Frontal cortex (tissue), 4 donors: ENCODE measurements around the gene SMG9. TPM values are rescaled to one million over a fixed set of nuclear protein-coding genes. Genes with fewer than 3 reads are reported as not detected.
A peak's percentile ranks its signal among the peaks of the same experiment; 100 is the strongest.

Experiments
- DNase-seq, 2 donors: peaks; one replicate each; pipeline ENCODE4 v3.0.0; 2012; ENCODE audit warnings: low spot score in 2 of 2
- FAIRE-seq: peaks from 2 replicates; lab custom pipeline; 2012; peaks lifted over from hg19 to GRCh38; lab: Jason Lieb, UNC
- total RNA-seq: library from RNA; depleted of rRNA; stranded (reverse); fragments of >200 nt; gene quantifications from one replicate; pipeline ENCODE4 v1.2.3, GENCODE V29; 2014
- donor health status: control.
- donor health status: control.
- donor health status: control.

The SMG9 gene
- total RNA-seq, 1 donor from 2014 or later = 6.9 TPM

- FAIRE-seq = no peak
- DNase-seq = no peak
Measured at GRCh38 chr19:43763473-43763939, 8.7 kb upstream of the SMG9 start.

- FAIRE-seq = no peak
Measured at GRCh38 chr19:43762814-43763213, 8.1 kb upstream of the SMG9 start.

GRCh38 chr19:43760941-43761340, 6.2 kb upstream of the SMG9 start:
- FAIRE-seq = no peak

More at GRCh38 chr19:43762814-43763213, 8.1 kb upstream of the SMG9 start:
- DNase-seq = no peak

GRCh38 chr19:43759515-43759914, 4.8 kb upstream of the SMG9 start:
- FAIRE-seq = no peak

More at GRCh38 chr19:43760941-43761340, 6.2 kb upstream of the SMG9 start:
- DNase-seq = no peak

GRCh38 chr19:43755256-43755801, 567 bp upstream of the SMG9 start:
- FAIRE-seq (no peak), DNase-seq (peak; percentile 74 to 76)

More at GRCh38 chr19:43759515-43759914, 4.8 kb upstream of the SMG9 start:
- DNase-seq = no peak

GRCh38 chr19:43754253-43754502, 584 bp downstream of the SMG9 start:
- DNase-seq (peak in 1 of 2 donors; percentile 28), FAIRE-seq (no peak)

- DNase-seq (no peak), FAIRE-seq (no peak)
Measured at GRCh38 chr19:43752287-43752875, 2.4 kb downstream of the SMG9 start.

GRCh38 chr19:43751466-43752220, 3.1 kb downstream of the SMG9 start:
- FAIRE-seq = no peak

GRCh38 chr19:43749898-43750297, 4.9 kb downstream of the SMG9 start:
- DNase-seq (no peak), FAIRE-seq (no peak)

More at GRCh38 chr19:43751466-43752220, 3.1 kb downstream of the SMG9 start:
- DNase-seq = no peak

GRCh38 chr19:43749152-43749551, 5.6 kb downstream of the SMG9 start:
- DNase-seq = no peak
- FAIRE-seq = no peak

- FAIRE-seq (no peak), DNase-seq (no peak)
Measured at GRCh38 chr19:43748685-43749084, 6.1 kb downstream of the SMG9 start.

- FAIRE-seq = no peak
Measured at GRCh38 chr19:43748205-43748594, 6.6 kb downstream of the SMG9 start.

GRCh38 chr19:43747557-43748204, 7.1 kb downstream of the SMG9 start:
- DNase-seq (no peak), FAIRE-seq (no peak)

More at GRCh38 chr19:43748205-43748594, 6.6 kb downstream of the SMG9 start:
- no peak for DNase-seq

GRCh38 chr19:43743059-43743458, 11.7 kb downstream of the SMG9 start:
- DNase-seq (no peak), FAIRE-seq (no peak)

- no peak for FAIRE-seq
- no peak for DNase-seq
Measured at GRCh38 chr19:43741075-43741825, 13.5 kb downstream of the SMG9 start.

- DNase-seq (no peak), FAIRE-seq (no peak)
Measured at GRCh38 chr19:43739439-43740235, 15.1 kb downstream of the SMG9 start.

- DNase-seq (no peak), FAIRE-seq (no peak)
Measured at GRCh38 chr19:43738780-43739211, 16.0 kb downstream of the SMG9 start.

- DNase-seq (no peak), FAIRE-seq (no peak)
Measured at GRCh38 chr19:43735957-43736356, 18.8 kb downstream of the SMG9 start.

- DNase-seq (no peak), FAIRE-seq (no peak)
Measured at GRCh38 chr19:43735013-43735412, 19.7 kb downstream of the SMG9 start.
